Neural cell (in vitro differentiated cells): ENCODE results near the gene PKNOX2. TPM values are rescaled to one million over a fixed set of nuclear protein-coding genes. Genes with fewer than 3 reads are reported as not detected.
A peak's percentile ranks its signal among the peaks of the same experiment; 100 is the strongest.

Experiments used
- H2AFZ ChIP-seq: fragments of 200-600, 300-800 bp; sonication (generic), shearing (Covaris generic); 2 replicates; pipeline ENCODE4 v1.6.0; 2014; ENCODE audit warnings: low read depth, mild to moderate bottlenecking, antibody characterized with exemption, low read length, moderate library complexity
- H3F3A ChIP-seq: fragments of 200-600 bp; shearing (Covaris generic); 2 replicates; pipeline ENCODE4 v1.6.1; 2016; ENCODE audit warnings: mild to moderate bottlenecking, moderate library complexity, mixed read lengths, antibody characterized with exemption, low read length; ENCODE audit not compliant: insufficient read depth, poor library complexity, severe bottlenecking
- H3K27ac ChIP-seq: fragments of 200-600, 300-800 bp; sonication (generic), shearing (Covaris generic); 2 replicates; pipeline ENCODE4 v1.5.1; 2014; ENCODE audit warnings: mild to moderate bottlenecking, low read length, moderate library complexity
- H3K27me3 ChIP-seq: fragments of 300-800, 200-600 bp; sonication (generic), shearing (Covaris generic); 2 replicates; pipeline ENCODE4 v1.6.0; 2014; ENCODE audit warnings: mild to moderate bottlenecking, low read depth, low read length, moderate library complexity; ENCODE audit not compliant: insufficient read depth
- H3K36me3 ChIP-seq: fragments of 300-800, 200-600 bp; sonication (generic), shearing (Covaris generic); 2 replicates; pipeline ENCODE4 v1.5.1; 2014; ENCODE audit warnings: mild to moderate bottlenecking, antibody characterized with exemption, low read length, moderate library complexity; ENCODE audit not compliant: insufficient read depth
- H3K4me2 ChIP-seq: fragments of 300-800, 200-600 bp; sonication (generic), shearing (Covaris generic); 2 replicates; pipeline ENCODE4 v1.6.0; 2014; ENCODE audit warnings: mild to moderate bottlenecking, low read length
- H3K4me3 ChIP-seq: fragments of 300-800, 200-600 bp; sonication (generic), shearing (Covaris generic); 2 replicates; pipeline ENCODE4 v1.5.1; 2014; ENCODE audit warnings: mild to moderate bottlenecking, low read length, moderate library complexity
- H3K79me2 ChIP-seq: fragments of 200-600 bp; shearing (Covaris generic); replicated peaks from 2 replicates; pipeline ENCODE4 v1.6.0; 2014; ENCODE audit warnings: mild to moderate bottlenecking, low read length, moderate library complexity; ENCODE audit not compliant: insufficient read depth
- H3K9ac ChIP-seq: fragments of 300-800, 200-600 bp; sonication (generic), shearing (Covaris generic); 2 replicates; pipeline ENCODE4 v1.6.1; 2016; ENCODE audit warnings: mild to moderate bottlenecking, low read length, mixed read lengths
- H3K9me2 ChIP-seq: fragments of 200-600 bp; shearing (Covaris generic); 2 replicates; pipeline ENCODE4 v1.6.1; 2016; ENCODE audit warnings: mild to moderate bottlenecking, low read length, mixed read lengths; ENCODE audit not compliant: insufficient read depth
- H3K9me3 ChIP-seq: fragments of 200-600, 300-800 bp; sonication (generic), shearing (Covaris generic); 2 replicates; pipeline ENCODE4 v1.6.1; 2016; ENCODE audit warnings: mild to moderate bottlenecking, mixed run types, low read length, moderate library complexity, mixed read lengths
- H4K20me1 ChIP-seq: fragments of 200-600 bp; shearing (Covaris generic); 2 replicates; pipeline ENCODE4 v1.6.1; 2016; ENCODE audit warnings: mild to moderate bottlenecking, mixed run types; ENCODE audit not compliant: insufficient read depth
- CTCF ChIP-seq: fragments of 450-650 bp; IDR thresholded peaks from 2 replicates; pipeline ENCODE4 v1.5.1; 2014; ENCODE audit warnings: antibody characterized with exemption, mild to moderate bottlenecking, moderate library complexity; ENCODE audit not compliant: poor library complexity, severe bottlenecking
- EP300 ChIP-seq: fragments of 450-650 bp; conservative IDR thresholded peaks from 2 replicates; pipeline ENCODE4 v1.6.1; 2014; ENCODE audit warnings: antibody characterized with exemption, mild to moderate bottlenecking, moderate library complexity; ENCODE audit not compliant: poor library complexity, severe bottlenecking
- EZH2 ChIP-seq: fragments of 200-600, 300-800 bp; shearing (Covaris generic), sonication (generic); IDR thresholded peaks from 2 replicates; pipeline ENCODE4 v1.6.1; 2014; ENCODE audit warnings: antibody characterized with exemption, low read length, borderline replicate concordance, mild to moderate bottlenecking; ENCODE audit not compliant: insufficient read depth, poor library complexity, severe bottlenecking
- MXI1 ChIP-seq: fragments of 450-650 bp; conservative IDR thresholded peaks from 2 replicates; pipeline ENCODE4 v1.6.1; 2014; ENCODE audit warnings: antibody characterized with exemption, mild to moderate bottlenecking; ENCODE audit not compliant: poor library complexity, severe bottlenecking
- POLR2AphosphoS5 ChIP-seq: IDR thresholded peaks from 2 replicates; pipeline ENCODE4 v1.6.1; 2012
- RAD21 ChIP-seq: fragments of 450-650 bp; conservative IDR thresholded peaks from 2 replicates; pipeline ENCODE4 v1.6.1; 2014; ENCODE audit warnings: antibody characterized with exemption, mild to moderate bottlenecking, moderate library complexity
- REST ChIP-seq: IDR thresholded peaks from 2 replicates; pipeline ENCODE4 v1.6.1; 2012; ENCODE audit warnings: borderline replicate concordance
- SMC3 ChIP-seq: fragments of 450-650 bp; conservative IDR thresholded peaks from 2 replicates; pipeline ENCODE4 v1.6.1; 2014; ENCODE audit warnings: antibody characterized with exemption, mild to moderate bottlenecking, moderate library complexity; ENCODE audit not compliant: poor library complexity
- TAF1 ChIP-seq: IDR thresholded peaks from 2 replicates; pipeline ENCODE4 v1.6.1; 2012; ENCODE audit warnings: low read depth
- polyA minus RNA-seq: library from RNA; depleted of rRNA, polyadenylated mRNA; stranded (reverse); fragments of >200 nt; gene quantifications from 2 replicates; pipeline ENCODE4 v1.2.3, GENCODE V29; 2014
- polyA plus RNA-seq: library from polyadenylated mRNA; depleted of rRNA; stranded (reverse); fragments of >200 nt; gene quantifications from 2 replicates; pipeline ENCODE4 v1.2.3, GENCODE V29; 2014

Gene PKNOX2, protein sequence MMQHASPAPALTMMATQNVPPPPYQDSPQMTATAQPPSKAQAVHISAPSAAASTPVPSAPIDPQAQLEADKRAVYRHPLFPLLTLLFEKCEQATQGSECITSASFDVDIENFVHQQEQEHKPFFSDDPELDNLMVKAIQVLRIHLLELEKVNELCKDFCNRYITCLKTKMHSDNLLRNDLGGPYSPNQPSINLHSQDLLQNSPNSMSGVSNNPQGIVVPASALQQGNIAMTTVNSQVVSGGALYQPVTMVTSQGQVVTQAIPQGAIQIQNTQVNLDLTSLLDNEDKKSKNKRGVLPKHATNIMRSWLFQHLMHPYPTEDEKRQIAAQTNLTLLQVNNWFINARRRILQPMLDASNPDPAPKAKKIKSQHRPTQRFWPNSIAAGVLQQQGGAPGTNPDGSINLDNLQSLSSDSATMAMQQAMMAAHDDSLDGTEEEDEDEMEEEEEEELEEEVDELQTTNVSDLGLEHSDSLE
- polyA plus RNA-seq (0.99 and 1.2 TPM in 2 replicates), polyA minus RNA-seq (4.7 and 7.8 TPM in 2 replicates)

DNA sequence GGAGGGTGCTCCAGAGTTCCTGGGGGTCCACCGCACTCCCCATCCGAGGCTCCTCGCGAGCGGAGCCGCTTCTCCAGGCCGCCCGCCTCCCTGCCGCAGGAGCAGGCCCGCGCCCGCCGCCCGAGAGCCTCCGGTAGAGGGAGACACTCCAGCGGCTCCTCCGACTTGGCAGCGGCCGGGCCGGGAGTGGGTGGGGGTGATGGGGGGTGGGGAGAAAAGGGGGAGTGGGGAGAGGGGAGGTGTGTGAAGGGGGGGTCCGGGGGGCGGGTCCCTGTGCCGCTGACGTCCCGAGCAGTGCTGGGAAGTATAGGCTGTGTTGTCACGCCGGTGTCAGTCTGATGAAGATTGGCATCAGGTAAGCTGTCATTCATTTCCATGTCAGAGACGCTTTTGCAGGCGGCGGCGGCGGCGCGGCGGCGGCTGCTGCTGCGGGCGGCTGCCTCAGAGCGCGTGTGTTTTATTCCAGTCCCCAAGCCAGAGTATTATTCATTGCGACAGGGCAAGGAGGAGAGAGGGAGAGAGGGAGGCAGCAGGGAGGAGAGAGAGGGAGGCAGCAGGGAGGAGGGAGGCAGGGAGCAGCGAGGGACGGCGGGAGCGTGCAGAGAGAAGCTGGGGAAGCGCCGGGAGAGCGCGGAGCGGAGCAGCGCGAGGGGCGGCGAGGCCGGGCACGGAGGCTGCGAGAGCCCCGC lies at the start of gene PKNOX2:
Gene PKNOX2 (plus strand): TSS at position 330 of the 689 bp plus-strand sequence. CDS start 186,555 bp downstream, outside the sequence.
- Histone ChIP-seq H2AFZ (peak within 1 kb of the TSS; percentile 33), H3K9me2 (no peaks in the 10 kb centered on the region), H4K20me1 (no peaks in the 10 kb centered on the region), H3K36me3 (no peaks in the 10 kb centered on the region), H3K4me3 (peak within 1 kb of the TSS; percentile 97), H3K9me3 (no peaks in the 10 kb centered on the region), H3K4me2 (peak within 1 kb of the TSS; percentile 95), H3F3A (peaks cover 13% of the 10 kb centered on the region), H3K79me2 (peaks cover 24% of the 10 kb centered on the region), H3K27me3 (no peaks in the 10 kb centered on the region), H3K9ac (peak within 1 kb of the TSS; percentile 95), H3K27ac (peak within 1 kb of the TSS; percentile 92)
- TF ChIP-seq SMC3 (peak; percentile 67), REST (peak; percentile 83), TAF1 (peak; percentile 92), MXI1 (peak; percentile 75), CTCF (peak; percentile 66), EP300 (peak; percentile 99), RAD21 (peak; percentile 62), EZH2 (no peak), POLR2AphosphoS5 (peak; percentile 95)

- Histone ChIP-seq H3K9me3 (no peaks in the 10 kb centered on the region), H3K9ac (no peak overlapping the region), H3K4me3 (no peak overlapping the region), H3K27ac (no peak overlapping the region), H2AFZ (no peak overlapping the region), H3K9me2 (no peaks in the 10 kb centered on the region), H3K27me3 (no peaks in the 10 kb centered on the region), H3K4me2 (no peak overlapping the region), H4K20me1 (no peaks in the 10 kb centered on the region), H3K36me3 (no peaks in the 10 kb centered on the region), H3F3A (no peaks in the 10 kb centered on the region), H3K79me2 (no peaks in the 10 kb centered on the region)
- TF ChIP-seq POLR2AphosphoS5 (no peak), REST (no peak), TAF1 (no peak), RAD21 (no peak), SMC3 (no peak), EP300 (no peak), EZH2 (no peak), MXI1 (no peak), CTCF (no peak)
Measured at GRCh38 chr11:125117429-125117828, 47.1 kb upstream of the PKNOX2 start.
